Skeletal muscle tissue (tissue), 4 donors: ENCODE results near the gene SNTB2. TPM values are rescaled to one million over a fixed set of nuclear protein-coding genes. Genes with fewer than 3 reads are reported as not detected.
"Not testable (repeated sequence)": the region's sequence is repeated elsewhere in the genome, so short reads cannot be mapped to it uniquely, and the experiment has no call there.

ENCODE experiments used
- H3K27ac ChIP-seq: one replicate; pipeline ENCODE4 v1.7.0; 2013; ENCODE audit warnings: mild to moderate bottlenecking, low read depth, low read length, inconsistent platforms
- H3K27me3 ChIP-seq, 3 donors: one replicate each; pipeline ENCODE4 v1.7.0; 2013; ENCODE audit warnings: low read length in 3 of 3; ENCODE audit not compliant: control insufficient read depth in 3 of 3, insufficient read depth in 3 of 3
- H3K36me3 ChIP-seq, 3 donors: one replicate each; pipeline ENCODE4 v1.7.0; 2013; ENCODE audit warnings: low read length in 3 of 3; ENCODE audit not compliant: control insufficient read depth in 3 of 3, insufficient read depth in 3 of 3
- H3K4me1 ChIP-seq, 3 donors: one replicate each; pipeline ENCODE4 v1.7.0; 2013; ENCODE audit warnings: low read length in 3 of 3, mild to moderate bottlenecking in 3 of 3; ENCODE audit not compliant: control insufficient read depth in 3 of 3, insufficient read depth in 3 of 3
- H3K4me3 ChIP-seq, 3 donors: one replicate each; pipeline ENCODE4 v1.7.0; 2013; ENCODE audit warnings: low read length in 3 of 3
- H3K9ac ChIP-seq, 3 donors: one replicate each; pipeline ENCODE4 v1.7.0; 2013; ENCODE audit warnings: low read length in 3 of 3, mild to moderate bottlenecking in 3 of 3, moderate library complexity in 2 of 3, low read depth in 1 of 3
- H3K9me3 ChIP-seq, 3 donors: one replicate each; pipeline ENCODE4 v1.7.0; 2013; ENCODE audit warnings: low read length in 3 of 3; ENCODE audit not compliant: control insufficient read depth in 3 of 3
- total RNA-seq: library from RNA; depleted of rRNA; stranded (reverse); fragments of >200 nt; gene quantifications from one replicate; pipeline ENCODE4 v1.2.3, GENCODE V29; 2014
- donor health status: Osteomylitis.

Gene SNTB2
- total RNA-seq, result 24.5 TPM

DNA sequence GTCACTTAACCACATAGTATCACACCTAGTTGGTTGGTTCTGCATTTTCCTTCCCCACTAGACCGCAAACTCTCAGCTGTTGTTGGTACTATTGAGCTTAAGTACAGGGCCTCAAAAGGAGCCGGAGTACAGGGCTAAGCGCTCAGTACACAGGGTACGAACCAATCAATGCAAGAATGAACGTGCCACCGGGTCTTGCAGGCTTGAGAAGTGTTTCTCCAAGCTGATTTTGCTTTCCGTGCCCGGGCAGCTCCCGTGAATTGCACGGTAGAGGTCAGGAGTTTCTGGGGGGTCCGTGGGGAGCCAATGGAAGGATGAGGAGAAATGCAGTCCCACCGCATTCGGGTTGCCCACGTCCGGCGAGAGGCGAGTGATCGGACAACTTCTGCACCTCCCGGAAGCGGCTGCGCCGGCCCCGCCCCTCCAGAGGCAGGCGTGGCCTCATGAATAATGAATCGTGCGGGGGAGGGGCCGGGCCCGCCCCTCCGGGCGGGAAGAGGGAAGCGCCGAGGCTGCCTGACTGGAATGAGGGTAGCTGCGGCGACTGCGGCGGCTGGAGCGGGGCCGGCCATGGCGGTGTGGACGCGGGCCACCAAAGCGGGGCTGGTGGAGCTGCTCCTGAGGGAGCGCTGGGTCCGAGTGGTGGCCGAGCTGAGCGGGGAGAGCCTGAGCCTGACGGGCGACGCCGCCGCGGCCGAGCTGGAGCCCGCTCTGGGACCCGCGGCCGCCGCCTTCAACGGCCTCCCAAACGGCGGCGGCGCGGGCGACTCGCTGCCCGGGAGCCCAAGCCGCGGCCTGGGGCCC, at the start of gene SNTB2:
Gene SNTB2 (plus strand): TSS at position 523 of the 804 bp plus-strand sequence. CDS start 3 bp downstream, at position 526.
- Histone ChIP-seq H3K9me3 (no peaks in the 10 kb centered on the region), H3K27ac (peak within 1 kb of the TSS; percentile 52), H3K9ac (peak within 1 kb of the TSS; percentile 79 to 83 (median 82)), H3K4me1 (peaks cover 18 to 30% (median 28%) of the 10 kb centered on the region in 3 donors), H3K27me3 (no peaks in the 10 kb centered on the region), H3K4me3 (peak within 1 kb of the TSS; percentile 82 to 93 (median 85)), H3K36me3 (no peaks in the 10 kb centered on the region)

DNA sequence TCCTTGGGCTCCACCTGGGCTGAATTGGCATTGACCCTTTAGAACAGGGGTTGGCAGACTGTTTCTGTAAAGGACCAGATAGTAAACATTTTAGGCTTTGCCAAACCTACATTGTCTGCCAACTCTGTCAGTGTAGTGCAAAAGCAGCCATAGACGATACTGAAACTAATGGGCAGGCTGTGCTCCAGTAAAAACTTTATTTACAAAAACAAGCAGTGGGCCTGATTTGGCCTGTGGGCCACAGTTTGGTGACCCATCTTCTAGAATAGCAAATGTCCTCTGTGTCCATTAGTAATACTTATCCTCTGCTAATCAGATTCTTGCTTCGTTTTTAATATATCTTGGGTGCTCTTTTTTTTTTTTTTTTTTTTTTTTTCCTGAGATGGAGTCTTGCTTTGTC, 48.4 kb upstream of the SNTB2 start:
- H3K9ac ChIP-seq, result no peak overlapping the region
- H3K36me3 ChIP-seq, result peaks cover 26 to 50% (median 39%) of the 10 kb centered on the region in 3 donors
- no peaks in the 10 kb centered on the region for H3K9me3 ChIP-seq
- peaks cover 2 to 5% (median 4%) of the 10 kb centered on the region in 3 donors for H3K4me1 ChIP-seq
- no peaks in the 10 kb centered on the region for H3K27me3 ChIP-seq
- no peak overlapping the region for H3K4me3 ChIP-seq
- H3K27ac ChIP-seq, result no peak overlapping the region

DNA sequence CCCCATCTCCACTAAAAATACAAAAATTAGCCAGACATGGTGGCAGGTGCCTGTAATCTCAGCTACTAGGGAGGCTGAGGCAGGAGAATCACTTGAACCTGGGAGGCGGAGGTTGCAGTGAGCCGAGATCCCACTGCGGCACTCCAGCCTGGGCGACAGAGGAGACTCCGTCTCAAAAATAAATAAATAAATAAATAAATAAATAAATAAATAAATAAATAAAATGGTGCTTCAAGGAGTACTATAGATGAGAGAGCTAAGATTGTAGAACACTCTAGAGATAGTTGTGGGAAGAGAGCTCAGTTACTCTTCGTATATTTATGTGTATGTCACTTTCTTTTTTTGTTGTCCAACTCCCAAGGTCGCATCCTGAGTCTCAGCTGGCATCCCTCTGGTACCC, 47.5 kb upstream of the SNTB2 start:
- H3K36me3 ChIP-seq, result peaks cover 26 to 53% (median 43%) of the 10 kb centered on the region in 3 donors

DNA sequence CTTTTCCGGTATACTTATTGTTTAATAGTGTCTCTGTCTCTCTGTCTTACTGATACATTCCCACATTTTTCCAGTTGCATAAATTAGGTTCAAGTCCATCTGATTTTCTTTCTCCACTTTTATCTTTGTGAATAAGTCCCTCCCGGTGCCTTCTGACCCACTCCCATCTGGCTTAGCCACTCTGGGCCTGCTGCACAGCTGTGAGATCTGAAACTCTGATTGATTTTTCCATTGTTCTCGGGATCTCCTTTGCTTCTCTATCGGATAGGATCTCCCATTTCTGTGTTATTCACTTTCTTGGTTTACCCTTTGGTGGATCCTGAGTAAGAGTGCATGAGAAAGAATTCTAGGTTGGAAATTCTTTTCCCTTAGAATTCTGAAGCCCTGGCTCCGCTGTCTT, 46.0 kb upstream of the SNTB2 start:
- Histone ChIP-seq H3K9ac (no peak overlapping the region), H3K4me3 (no peak overlapping the region), H3K4me1 (no peaks in the 10 kb centered on the region), H3K36me3 (peaks cover 26 to 58% (median 47%) of the 10 kb centered on the region in 3 donors), H3K27me3 (no peaks in the 10 kb centered on the region), H3K9me3 (no peaks in the 10 kb centered on the region), H3K27ac (no peak overlapping the region)

More for the DNA sequence above, 47.5 kb upstream of the SNTB2 start:
- H3K4me3 ChIP-seq, H3K9me3 ChIP-seq, H3K27me3 ChIP-seq, H3K4me1 ChIP-seq, H3K27ac ChIP-seq, H3K9ac ChIP-seq: not testable (repeated sequence)

DNA sequence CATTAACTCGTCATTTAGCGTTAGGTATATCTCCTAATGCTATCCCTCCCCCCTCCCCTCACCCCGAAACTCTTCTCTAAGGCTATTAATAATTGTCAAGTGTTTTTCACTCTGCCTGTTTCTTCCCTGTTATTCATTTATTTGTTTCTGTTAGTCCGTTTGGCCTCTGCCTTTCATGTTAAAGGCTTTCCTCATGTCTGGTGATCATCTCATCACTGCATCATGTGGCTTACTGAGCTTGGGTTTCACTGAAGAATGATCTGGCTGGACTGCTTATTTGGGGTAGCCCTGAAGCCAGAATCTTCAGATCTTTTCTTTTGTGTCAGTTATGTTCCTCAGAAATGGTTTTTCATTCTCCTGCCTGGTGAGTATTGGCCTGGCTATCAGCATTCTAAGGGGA, 45.0 kb upstream of the SNTB2 start:
- H3K4me1 ChIP-seq, result no peaks in the 10 kb centered on the region
- no peak overlapping the region for H3K9ac ChIP-seq
- no peaks in the 10 kb centered on the region for H3K9me3 ChIP-seq
- no peak overlapping the region for H3K4me3 ChIP-seq
- no peaks in the 10 kb centered on the region for H3K27me3 ChIP-seq
- no peak overlapping the region for H3K27ac ChIP-seq
- peaks cover 26 to 53% (median 42%) of the 10 kb centered on the region in 3 donors for H3K36me3 ChIP-seq

DNA sequence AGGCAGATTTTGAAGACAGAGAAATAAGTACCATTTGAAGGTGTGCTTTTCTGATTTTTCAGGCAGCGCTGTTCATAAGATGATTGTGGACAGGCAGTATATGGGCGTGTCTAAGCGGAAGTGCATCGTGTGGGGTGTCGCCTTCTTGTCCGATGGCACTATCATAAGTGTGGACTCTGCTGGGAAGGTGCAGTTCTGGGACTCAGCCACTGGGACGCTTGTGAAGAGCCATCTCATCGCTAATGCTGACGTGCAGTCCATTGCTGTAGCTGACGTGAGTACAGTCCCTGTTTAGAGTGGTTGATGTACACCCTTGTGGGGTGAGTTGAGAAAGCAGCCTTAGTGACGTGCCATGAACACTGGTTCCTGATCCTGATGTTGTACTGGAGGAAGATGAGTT, 43.8 kb upstream of the SNTB2 start:
- H3K4me3 ChIP-seq, result no peak overlapping the region
- no peaks in the 10 kb centered on the region for H3K9me3 ChIP-seq
- no peaks in the 10 kb centered on the region for H3K27me3 ChIP-seq
- H3K9ac ChIP-seq, result no peak overlapping the region
- H3K36me3 ChIP-seq, result peaks cover 26 to 49% (median 42%) of the 10 kb centered on the region in 3 donors
- no peaks in the 10 kb centered on the region for H3K4me1 ChIP-seq
- no peak overlapping the region for H3K27ac ChIP-seq

DNA sequence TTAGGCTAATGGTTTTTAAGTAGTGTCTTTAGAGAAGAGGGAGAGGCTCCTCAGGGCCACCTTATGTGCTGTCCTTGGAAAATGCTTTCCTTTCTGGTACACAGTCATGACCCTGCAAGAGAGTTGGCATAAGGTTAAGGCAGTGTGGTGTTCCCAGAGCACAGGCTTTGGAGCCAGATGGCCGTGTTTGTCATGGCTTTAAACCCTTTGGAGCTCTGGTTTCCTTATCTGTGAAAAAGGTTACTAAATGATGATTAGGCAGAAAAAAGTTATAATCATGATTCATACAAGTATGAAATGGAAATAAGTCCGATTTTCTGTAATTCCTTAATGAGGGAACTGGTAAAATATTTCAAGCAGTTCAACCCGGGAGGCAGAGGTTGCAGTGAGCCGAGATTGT, 41.3 kb upstream of the SNTB2 start:
- Histone ChIP-seq H3K36me3 (peaks cover 21 to 41% (median 40%) of the 10 kb centered on the region in 3 donors), H3K27me3 (no peaks in the 10 kb centered on the region), H3K9ac (no peak overlapping the region), H3K27ac (peak overlapping the region; percentile 29), H3K4me3 (no peak overlapping the region), H3K4me1 (no peaks in the 10 kb centered on the region), H3K9me3 (no peaks in the 10 kb centered on the region)

DNA sequence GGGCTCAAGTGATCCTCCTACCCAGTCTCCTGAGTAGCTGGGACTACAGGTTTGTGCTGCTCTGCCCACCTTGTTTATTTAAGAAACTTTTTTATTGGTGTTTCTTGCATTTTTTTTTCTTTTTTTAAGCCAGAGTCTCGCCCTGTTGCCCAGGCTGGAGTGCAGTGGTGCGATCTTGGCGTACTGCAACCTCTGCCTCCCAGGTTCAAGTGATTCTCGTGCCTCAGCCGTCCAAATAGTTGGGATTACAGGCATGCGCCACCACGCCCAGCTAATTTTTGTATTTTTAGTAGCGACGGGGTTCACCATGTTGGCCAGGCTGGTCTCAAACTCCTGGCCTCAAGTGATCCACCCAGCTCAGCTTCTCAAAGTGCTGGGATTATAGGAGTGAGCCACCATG, 37.3 kb upstream of the SNTB2 start:
- H3K27me3 ChIP-seq, H3K9me3 ChIP-seq, H3K9ac ChIP-seq, H3K4me3 ChIP-seq, H3K4me1 ChIP-seq, H3K27ac ChIP-seq: not testable (repeated sequence)
- peaks cover 12 to 37% (median 31%) of the 10 kb centered on the region in 3 donors for H3K36me3 ChIP-seq

DNA sequence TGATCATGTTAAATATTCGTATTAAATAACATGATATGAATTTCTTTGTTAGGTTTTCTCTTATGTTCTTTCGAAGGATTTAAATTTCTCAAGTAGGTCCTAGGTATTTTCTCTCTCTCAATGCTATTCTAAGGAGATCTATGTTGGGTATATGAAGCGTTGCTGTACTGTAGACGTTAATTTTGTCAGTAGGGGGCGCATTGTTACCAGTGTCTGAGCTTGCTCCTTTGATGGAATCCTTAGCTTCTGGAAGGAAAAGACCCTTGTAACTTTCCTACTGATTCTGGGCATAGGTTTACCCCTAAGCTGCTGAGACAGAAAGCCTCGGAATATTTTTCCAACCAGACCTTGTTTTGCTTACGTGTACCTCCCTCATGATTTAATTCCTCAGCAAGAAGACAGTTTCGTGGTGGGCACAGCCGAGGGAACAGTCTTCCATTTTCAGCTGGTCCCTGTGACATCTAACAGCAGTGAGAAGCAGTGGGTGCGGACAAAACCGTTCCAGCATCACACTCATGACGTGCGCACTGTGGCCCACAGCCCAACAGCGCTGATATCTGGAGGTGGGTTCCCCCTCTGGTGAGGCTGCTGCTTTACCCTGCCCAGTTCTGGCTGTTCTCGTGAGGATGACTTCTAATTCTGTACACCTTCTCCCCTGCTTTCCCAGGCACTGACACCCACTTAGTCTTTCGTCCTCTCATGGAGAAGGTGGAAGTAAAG, 36.7 kb upstream of the SNTB2 start:
- H3K27me3 ChIP-seq, result no peaks in the 10 kb centered on the region
- H3K27ac ChIP-seq, result no peak overlapping the region
- H3K36me3 ChIP-seq, result peaks cover 12 to 41% (median 33%) of the 10 kb centered on the region in 3 donors
- no peaks in the 10 kb centered on the region for H3K9me3 ChIP-seq
- H3K9ac ChIP-seq, result no peak overlapping the region
- H3K4me1 ChIP-seq, result no peaks in the 10 kb centered on the region
- no peak overlapping the region for H3K4me3 ChIP-seq

DNA sequence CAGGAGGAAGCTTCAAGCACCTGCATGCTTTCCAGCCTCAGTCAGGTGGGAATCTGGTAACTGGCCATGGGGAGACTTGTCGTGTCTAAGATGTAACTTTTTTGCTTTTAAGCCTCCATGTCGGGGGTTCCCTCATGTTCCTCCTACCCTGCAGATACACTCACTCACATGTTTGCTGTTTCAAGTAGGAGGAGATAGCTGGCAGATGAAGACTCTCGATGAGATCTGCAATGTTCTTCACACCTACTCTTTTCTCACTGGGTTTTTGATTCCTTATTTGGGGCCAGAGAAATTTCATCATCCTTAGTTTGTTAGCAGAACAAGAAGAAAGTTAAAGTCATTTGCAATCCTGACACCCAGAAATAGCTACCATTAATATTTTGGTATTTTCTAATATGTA, 29.8 kb upstream of the SNTB2 start:
- H3K36me3 ChIP-seq, result peaks cover 29 to 62% (median 57%) of the 10 kb centered on the region in 3 donors

More for the DNA sequence above, 29.8 kb upstream of the SNTB2 start:
- Histone ChIP-seq H3K27me3 (no peaks in the 10 kb centered on the region), H3K9ac (no peak overlapping the region), H3K4me1 (no peaks in the 10 kb centered on the region), H3K27ac (no peak overlapping the region), H3K4me3 (no peak overlapping the region), H3K9me3 (no peaks in the 10 kb centered on the region)
